NCI-H2029 (cell line): ENCODE results near the gene CBL.

Source experiments
- DNase-seq: peaks from one replicate; lab custom pipeline; 2025; lab: John Stamatoyannopoulos, UW

The CBL gene

GRCh38 chr11:119334174-119334930, 128.2 kb downstream of the CBL start, which contains the start of gene RNF26:
RNF26 (plus strand) TSS chr11:119334527; CDS start chr11:119335123, 596 bp downstream.
- DNase-seq, result peak; percentile 98

GRCh38 chr11:119335091-119335654, 129.0 kb downstream of the CBL start:
- no peak for DNase-seq

- no peak for DNase-seq
Observed at GRCh38 chr11:119335655-119336543, 129.8 kb downstream of the CBL start.

GRCh38 chr11:119336744-119337469, 130.8 kb downstream of the CBL start:
- DNase-seq, result no peak

- DNase-seq, result no peak
Observed at GRCh38 chr11:119337581-119338317, 131.6 kb downstream of the CBL start.

GRCh38 chr11:119338318-119338890, 132.3 kb downstream of the CBL start:
- peak; percentile 27 for DNase-seq

GRCh38 chr11:119338965-119339588, 132.9 kb downstream of the CBL start:
- DNase-seq, result no peak

- DNase-seq, result no peak
Observed at GRCh38 chr11:119339589-119340334, 133.6 kb downstream of the CBL start.

- no peak for DNase-seq
Observed at GRCh38 chr11:119340335-119341221, 134.4 kb downstream of the CBL start, which contains the start of gene C1QTNF5. C1QTNF5 (minus strand) TSS chr11:119340883; CDS start chr11:119340397, 486 bp downstream.

GRCh38 chr11:119341222-119342022, 135.3 kb downstream of the CBL start:
- DNase-seq, result no peak

- no peak for DNase-seq
Observed at GRCh38 chr11:119342023-119342300, 135.8 kb downstream of the CBL start.

- DNase-seq, result no peak
Observed at GRCh38 chr11:119342362-119343130, 136.4 kb downstream of the CBL start.

GRCh38 chr11:119343726-119344125, 137.6 kb downstream of the CBL start:
- no peak for DNase-seq

- no peak for DNase-seq
Observed at GRCh38 chr11:119344291-119345010, 138.3 kb downstream of the CBL start.

- no peak for DNase-seq
Observed at GRCh38 chr11:119345685-119346084, 139.5 kb downstream of the CBL start.

GRCh38 chr11:119346605-119347004, 140.5 kb downstream of the CBL start, which contains the start of gene MFRP:
MFRP (minus strand) TSS chr11:119346705; CDS start chr11:119346513, 192 bp downstream.
- no peak for DNase-seq
